ENCODE data around the gene AKR7A2.
A peak's percentile ranks its signal among the peaks of the same experiment; 100 is the strongest.
"Not testable (repeated sequence)": the region's sequence is repeated elsewhere in the genome, so short reads cannot be mapped to it uniquely, and the experiment has no call there.

AKR7A2 gene

DNA sequence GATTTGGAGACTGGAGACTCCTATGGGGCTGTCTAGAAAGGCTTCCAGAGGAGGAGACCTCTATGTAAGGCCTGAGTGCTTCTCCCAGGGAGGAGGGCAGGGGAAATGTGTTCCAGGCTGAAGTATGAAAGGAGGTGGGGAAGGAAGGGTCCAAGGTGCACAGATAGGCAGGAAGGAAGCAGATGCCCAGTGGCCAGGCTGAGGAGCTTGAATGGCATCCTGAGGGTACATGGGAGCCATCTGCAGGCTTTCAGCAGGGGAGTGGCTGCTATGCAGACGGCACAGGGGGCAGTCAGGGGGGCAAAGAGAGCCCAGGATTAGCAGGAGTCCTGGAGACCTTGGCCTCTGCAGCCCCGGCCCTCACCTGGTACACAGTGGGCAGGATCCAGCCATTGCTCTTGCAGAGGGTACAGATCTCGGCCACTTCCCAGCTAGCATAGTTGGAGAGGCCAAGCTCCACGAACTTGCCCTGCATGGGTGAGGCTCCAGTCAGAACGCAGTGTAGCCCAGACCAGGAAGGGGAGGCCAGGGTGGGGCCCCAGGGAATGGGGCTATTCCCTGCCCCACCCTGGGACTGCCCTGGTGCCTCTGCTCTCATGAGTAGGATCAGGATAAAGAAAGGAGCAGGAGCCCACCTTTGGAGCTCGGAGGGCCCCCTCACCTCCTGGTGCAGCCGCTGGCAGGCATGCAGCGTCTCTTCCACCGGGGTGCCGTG is 4.0 kb downstream of the AKR7A2 start:
- no peak overlapping the region for H3K4me3 ChIP-seq (ENCODE audit: low read depth, low read length)

DNA sequence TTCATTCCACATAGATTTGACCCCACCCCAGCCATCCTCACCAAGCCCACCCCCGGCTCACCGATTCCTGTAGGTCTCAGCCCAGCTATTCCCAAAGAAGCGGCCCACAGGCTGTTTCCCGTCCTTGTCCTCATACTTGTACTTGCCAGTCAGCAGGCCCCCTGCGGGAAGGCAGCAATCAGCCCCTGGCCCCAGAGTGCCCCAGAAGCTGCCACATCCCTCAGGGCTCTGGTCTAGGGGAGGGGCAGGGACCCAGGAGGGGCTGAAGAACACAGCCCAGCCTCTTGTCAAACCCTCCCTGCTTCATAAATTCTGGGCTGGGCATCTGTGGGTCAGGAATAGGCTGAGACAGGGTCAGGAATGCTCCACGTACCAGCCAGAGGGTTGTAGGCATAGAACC is 5.0 kb downstream of the AKR7A2 start:
- H3K4me3 ChIP-seq (ENCODE audit: low read depth, low read length) = no peak overlapping the region

DNA sequence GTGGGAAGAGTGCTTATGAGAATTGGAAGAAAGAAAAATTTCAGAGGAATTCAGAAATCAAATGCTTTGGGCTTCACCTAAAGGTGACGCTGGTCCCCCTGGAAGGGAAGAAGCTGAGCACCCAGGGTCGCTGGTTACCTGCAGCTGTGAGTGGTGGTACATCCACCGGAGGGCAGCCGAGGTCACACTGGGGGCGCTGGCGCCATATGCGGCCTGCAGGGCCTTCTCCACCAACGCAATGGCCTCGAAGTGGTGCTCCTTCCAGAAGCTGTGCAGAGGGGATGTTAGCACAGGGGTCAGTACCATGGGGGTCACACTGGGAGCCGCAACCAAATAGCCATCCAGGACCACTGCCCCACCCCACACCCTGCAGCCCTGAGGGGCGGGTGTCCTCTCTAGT is 6.1 kb downstream of the AKR7A2 start:
- no peak overlapping the region for H3K4me3 ChIP-seq (ENCODE audit: low read depth, low read length)

DNA sequence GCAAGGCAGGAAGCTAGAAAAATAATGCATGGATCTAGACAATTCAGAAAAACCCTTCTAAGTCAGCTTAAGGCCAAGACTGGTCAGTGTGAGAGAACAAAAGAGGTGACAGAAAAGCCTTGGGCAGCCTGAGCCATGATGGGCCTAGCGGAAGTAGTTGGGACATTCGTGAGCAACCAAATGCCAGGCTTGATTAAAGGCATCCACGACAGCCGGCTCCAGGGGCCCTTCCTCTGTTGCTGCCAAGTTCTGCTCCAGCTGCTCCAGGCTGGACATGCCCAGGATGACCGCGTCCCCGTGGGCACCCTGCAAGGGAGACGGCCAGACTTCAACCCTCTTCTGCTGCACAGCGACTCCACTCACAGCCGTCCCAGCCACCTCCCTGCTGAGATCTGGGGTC is 7.9 kb downstream of the AKR7A2 start:
- H3K4me3 ChIP-seq (ENCODE audit: low read depth, low read length) = not testable (repeated sequence)

DNA sequence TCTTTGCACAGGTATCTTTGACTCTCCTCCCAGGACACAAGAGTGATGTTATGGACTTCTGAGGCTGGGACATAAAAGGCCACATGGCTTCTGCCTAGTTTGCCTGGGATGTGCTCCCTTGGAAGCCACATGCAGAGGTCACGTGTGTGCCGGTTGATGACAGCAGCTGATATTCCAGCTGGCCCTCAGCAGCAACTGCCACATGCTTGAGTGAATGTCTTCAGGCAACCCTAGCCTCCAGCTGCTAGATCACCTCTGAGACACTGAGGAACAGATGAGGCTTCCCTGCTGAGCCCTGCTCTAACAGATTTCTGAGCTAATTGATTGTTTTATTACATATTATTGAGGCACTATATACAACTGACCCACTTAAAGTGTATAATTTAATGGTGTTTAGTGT is 11.7 kb downstream of the AKR7A2 start:
- H3K4me3 ChIP-seq (ENCODE audit: low read depth, low read length) = no peak overlapping the region

DNA sequence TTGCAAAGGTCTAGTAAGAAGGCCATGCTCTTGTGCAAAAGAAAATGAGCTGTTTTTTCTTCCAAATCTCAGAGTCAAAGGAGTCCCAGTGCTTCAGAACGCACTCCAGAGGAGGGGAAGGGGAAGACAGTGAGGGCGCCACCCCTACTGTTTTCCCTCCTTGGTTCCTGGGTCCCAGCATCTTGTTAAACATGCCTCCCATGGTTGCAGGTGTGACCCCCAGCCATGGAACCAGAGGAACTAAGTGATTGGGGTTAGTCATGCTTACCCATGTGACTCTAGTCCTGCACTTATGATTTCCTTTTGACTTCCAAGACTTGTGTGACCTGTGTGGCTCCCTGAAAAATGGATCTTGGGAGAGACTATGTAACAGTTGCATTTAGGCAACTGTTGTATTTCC is 17.3 kb downstream of the AKR7A2 start:
- H3K4me3 ChIP-seq (ENCODE audit: low read depth, low read length) = no peak overlapping the region

DNA sequence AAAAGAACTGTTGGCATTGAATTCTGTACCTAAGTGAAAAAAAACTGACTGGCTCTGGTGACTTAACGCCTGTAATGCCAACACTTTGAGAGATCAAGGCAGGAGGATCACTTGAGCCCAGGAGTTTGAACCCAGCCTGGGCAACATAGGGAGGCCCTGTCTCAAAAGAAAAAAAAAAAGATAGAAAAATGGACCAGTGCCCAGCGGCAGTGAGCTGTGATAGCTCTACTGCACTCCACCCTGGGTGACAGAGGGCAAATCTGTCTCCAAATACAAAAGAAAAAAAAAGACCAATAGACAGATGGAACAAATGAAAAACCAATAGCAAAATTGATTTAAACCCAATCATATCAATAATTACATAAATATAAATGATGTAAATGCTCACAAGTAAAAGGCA is 22.7 kb downstream of the AKR7A2 start:
- peak overlapping the region; percentile 2 for H3K4me3 ChIP-seq (ENCODE audit: low read depth, low read length)

DNA sequence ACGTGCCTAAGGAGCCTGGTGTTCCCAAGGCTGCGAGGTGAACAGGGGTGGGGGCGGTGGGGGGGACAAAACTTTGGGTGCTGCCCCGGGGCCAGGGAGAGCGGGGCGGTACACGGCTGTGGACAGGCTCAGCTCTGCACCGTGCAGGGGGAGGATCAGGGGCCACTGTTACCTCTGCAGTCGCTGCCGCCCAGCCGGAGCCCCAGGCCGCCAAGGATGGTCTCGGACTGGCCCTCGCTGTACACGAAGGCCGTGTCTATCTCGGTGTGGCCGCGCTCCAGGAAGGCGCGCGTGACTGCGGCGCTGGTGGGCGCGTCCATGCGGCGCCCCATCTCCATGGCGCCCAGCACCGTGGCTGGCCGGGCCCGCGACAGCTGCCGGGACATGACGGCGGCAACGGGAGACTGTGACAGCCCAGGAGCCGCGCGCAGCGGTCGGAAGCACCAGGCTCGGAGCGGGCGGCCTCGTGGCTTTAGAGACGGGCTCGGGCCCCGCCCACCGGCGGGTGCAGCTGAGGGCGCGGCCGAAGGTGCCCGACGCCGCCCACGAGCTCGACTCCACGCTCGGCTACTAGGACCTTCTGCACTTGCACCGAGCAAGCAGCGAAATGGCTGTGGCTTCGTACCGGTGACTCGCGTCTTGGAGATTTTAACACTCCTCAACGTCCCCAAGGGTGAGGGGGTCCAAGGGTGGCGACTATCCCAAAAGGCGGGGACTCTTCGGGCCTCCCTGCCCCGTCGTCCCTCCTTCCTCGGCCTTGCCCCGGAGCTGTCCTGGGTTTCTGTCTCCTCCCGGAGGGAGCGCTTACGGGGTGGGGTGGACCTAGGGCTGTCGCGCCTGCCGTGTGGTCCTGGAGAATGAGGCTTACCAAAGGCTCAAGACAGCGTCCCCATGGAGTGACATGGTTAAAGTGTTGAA is 23.4 kb downstream of the AKR7A2 start, which contains the start of gene AKR7A3:
TSS of gene AKR7A3 (minus strand) at position 447 of the 918 bp plus-strand sequence. CDS start at position 386, 61 bp downstream.
- H3K4me3 ChIP-seq (ENCODE audit: low read depth, low read length) = peak within 1 kb of the TSS; percentile 27

DNA sequence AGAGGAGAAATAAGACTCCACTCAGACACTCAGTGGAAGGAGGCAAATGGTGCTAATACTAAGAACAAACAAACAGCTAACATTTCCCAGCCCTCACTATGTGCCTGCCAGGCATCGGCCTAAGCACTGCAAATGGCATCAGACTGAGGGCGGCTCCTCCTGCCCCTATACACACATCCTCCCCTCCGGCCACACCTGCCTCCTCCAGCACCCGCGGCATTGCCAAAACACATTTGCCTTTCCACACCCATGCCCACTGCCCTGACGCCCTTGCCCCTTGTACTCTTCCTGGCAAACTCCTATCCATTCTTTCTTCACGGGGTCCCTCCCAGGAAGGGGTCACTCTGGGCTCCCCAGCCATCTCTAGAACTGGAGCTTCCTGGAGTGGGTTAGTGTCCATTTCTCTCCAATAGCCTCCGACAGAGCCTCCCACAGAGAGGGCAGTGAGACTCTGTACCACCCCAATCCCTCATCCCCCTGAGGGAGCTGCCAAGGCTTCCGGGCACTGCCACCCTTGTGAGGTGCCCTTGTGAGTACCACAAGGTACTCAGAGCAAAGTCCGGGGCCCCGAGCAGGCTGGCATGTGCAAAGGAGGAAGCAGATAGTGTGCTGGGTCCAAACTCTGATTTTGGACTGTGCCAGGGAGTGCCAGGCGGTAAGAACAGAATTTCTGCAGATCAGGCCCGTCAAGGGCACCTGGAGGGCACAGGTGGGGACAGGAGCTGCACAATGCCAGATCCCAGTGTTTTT is 24.3 kb downstream of the AKR7A2 start:
- H3K4me3 ChIP-seq (ENCODE audit: low read depth, low read length) = no peak overlapping the region

DNA sequence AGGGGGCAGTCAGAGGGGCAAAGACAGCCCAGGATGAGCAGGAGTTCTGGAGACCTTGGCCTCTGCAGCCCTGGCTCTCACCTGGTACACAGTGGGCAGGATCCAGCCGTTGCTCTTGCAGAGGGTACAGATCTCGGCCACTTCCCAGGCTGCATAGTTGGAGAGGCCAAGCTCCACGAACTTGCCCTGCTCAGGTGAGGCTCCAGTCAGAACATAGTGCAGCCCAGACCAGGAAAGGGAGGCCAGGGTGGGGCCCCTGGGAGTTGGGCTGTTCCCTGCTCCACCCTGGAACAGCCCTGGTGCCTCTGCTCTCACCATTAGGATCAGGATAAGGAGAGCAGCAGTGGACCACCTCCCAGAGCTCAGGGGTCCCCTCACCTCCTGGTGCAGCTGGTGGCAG is 26.1 kb downstream of the AKR7A2 start:
- not testable (repeated sequence) for H3K4me3 ChIP-seq (ENCODE audit: low read depth, low read length)

DNA sequence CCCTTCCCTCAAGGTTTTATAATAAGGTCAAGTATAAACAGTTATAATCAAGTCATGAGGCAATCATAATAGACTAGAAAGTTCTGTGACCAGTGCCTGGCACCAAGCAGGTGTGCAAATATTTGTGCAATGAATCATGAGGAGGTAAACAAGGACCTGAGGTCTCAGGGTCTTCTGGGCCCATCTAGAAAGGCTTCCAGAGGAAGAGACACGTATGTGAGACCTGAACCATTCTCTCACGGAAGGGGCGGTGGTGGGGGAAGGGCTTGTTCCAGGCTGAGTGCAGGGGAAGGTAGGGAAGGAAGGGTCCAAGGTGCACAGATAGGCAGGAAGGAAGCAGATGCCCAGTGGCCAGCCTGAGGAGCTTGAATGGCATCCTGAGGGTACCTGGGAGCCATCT is 26.6 kb downstream of the AKR7A2 start:
- not testable (repeated sequence) for H3K4me3 ChIP-seq (ENCODE audit: low read depth, low read length)

DNA sequence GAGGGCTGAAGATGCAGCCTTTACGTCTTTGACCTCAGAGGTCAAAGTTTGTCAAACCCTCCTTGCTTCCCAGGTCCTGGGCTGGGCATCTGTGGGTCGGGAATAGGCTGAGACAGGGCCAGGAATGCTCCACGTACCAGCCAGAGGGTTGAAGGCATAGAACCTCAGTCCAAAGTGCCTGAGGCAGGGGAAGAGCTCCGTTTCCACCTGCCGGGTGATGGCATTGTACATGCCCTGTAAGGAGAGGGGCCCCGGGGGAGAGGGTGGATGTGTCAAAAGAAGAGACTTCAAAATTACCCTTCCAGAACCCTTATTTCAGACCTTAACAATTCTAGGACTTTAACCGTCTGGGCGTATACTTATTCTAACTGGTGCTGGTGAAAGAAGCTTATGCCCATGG is 27.1 kb downstream of the AKR7A2 start:
- no peak overlapping the region for H3K4me3 ChIP-seq (ENCODE audit: low read depth, low read length)

DNA sequence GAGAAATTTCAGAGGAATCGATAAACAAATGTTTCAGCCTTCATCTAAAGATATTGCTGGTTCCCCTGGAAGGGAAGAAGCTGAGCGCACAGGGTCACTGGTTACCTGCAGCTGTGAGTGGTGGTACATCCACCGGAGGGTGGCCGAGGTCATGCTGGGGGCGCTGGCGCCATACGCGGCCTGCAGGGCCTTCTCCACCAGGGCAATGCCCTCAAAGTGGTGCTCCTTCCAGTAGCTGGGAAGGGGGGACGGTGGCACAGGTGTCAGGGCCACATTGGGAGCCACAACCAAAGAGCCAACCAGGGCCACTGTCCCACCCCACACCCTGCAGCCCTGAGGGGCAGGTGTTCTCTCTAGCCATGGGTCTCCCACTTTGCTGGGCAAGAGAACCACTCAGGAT is 28.1 kb downstream of the AKR7A2 start:
- H3K4me3 ChIP-seq (ENCODE audit: low read depth, low read length) = no peak overlapping the region

DNA sequence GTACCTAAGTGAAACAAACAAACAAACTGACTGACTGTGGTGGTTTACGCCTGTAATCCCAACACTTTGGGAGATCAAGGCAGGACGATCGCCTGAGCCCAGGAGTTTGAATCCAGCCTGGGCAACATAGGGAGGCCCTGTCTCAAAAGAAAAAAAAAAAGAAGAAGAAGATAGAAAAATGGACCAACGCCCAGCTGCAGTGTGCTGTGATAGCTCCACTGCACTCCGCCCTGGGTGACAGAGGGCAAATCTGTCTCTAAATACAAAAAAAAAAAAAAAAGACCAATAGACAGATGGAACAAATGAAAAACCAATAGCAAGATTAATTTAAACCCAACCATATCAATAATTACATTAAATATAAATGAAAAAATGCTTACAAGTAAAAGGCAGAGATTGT is 37.3 kb downstream of the AKR7A2 start:
- H3K4me3 ChIP-seq (ENCODE audit: low read depth, low read length) = no peak overlapping the region

DNA sequence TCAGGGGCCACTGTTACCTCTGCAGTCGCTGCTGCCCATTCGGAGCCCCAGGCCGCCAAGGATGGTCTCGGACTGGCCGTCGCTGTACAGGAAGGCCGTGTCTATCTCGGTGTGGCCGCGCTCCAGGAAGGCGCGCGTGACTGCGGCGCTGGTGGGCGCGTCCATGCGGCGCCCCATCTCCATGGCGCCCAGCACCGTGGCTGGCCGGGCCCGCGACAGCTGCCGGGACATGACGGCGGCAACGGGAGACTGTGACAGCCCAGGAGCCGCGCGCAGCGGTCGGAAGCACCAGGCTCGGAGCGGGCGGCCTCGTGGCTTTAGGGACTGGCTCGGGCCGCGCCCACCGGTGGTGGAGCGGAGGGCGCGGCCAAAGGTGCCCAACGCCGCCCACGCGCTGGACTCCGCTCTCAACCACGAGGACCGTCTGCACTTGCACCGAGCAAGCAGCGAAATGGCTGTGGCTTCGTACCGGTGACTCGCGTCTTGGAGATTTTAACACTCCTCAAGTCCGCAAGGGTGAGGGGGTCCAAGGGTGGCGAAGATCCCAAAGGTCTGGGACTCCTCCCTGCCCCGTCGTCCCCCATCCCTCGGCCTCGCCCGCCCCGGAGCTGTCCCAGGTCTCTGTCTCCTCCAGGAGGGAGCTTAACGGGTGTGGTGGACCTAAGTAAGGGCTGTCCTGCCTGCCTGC is 38.0 kb downstream of the AKR7A2 start:
- H3K4me3 ChIP-seq (ENCODE audit: low read depth, low read length) = not testable (repeated sequence)

DNA sequence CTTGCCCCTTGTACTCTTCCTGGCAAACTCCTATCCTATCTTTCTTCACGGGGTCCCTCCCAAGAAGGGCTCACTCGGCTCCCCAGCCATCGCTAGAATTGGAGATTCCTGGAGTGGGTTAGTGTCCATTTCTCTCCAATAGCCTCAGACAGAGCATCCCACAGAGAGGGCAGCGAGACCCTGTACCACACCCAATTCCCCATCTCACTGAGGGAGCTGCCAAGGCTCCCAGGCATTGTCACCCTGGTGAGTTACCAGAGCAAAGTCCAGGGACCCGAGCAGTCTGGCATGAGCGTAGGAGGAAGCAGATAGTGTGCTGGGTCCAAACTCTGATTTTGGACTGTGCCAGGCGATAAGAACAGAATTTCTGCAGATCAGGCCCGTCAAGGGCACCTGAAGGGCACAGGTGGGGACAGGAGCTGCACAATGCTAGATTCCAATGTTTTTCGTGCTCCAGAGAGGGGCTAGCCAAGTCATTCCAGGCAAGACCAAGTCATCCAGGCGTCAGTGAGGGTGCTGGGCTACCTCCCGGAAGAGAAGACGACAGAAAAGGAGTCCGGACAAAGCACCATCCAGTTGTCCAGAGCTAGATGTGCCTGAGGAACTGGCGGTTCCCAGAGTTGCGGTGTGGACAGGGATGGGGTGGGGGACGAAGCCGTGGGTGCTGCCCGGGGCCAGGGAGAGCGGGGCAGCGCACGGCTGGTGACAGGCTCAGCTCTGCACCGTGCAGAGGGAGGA is 38.7 kb downstream of the AKR7A2 start:
- no peak overlapping the region for H3K4me3 ChIP-seq (ENCODE audit: low read depth, low read length)

DNA sequence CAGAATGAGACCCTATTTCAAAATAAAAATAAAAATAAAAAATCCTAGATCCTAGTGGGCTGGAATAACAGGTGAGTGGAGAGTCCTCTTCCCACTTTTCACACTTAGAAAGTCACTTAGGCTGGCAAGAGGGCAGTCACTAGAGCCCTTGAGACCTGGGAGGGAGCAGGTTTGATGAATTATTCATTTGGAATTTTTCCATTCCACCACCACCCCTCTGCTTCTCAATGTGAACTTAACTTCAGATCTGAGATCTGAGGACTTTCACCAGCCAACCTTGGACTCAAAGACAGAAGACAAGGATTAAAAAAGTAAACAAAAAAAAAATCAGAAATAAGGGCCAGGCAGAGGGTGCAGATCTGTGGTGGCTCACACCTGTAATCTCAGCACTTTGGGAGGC is 39.9 kb downstream of the AKR7A2 start:
- H3K4me3 ChIP-seq (ENCODE audit: low read depth, low read length) = no peak overlapping the region

DNA sequence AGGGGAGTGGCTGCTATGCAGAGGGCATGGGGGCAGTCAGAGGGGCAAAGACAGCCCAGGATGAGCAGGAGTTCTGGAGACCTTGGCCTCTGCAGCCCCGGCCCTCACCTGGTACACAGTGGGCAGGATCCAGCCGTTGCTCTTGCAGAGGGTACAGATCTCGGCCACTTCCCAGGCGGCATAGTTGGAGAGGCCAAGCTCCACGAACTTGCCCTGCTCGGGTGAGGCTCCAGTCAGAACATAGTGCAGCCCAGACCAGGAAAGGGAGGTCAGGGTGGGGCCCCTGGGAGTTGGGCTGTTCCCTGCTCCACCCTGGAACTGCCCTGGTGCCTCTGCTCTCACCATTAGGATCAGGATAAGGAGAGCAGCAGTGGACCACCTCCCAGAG is 41.6 kb downstream of the AKR7A2 start:
- H3K4me3 ChIP-seq (ENCODE audit: low read depth, low read length) = not testable (repeated sequence)

DNA sequence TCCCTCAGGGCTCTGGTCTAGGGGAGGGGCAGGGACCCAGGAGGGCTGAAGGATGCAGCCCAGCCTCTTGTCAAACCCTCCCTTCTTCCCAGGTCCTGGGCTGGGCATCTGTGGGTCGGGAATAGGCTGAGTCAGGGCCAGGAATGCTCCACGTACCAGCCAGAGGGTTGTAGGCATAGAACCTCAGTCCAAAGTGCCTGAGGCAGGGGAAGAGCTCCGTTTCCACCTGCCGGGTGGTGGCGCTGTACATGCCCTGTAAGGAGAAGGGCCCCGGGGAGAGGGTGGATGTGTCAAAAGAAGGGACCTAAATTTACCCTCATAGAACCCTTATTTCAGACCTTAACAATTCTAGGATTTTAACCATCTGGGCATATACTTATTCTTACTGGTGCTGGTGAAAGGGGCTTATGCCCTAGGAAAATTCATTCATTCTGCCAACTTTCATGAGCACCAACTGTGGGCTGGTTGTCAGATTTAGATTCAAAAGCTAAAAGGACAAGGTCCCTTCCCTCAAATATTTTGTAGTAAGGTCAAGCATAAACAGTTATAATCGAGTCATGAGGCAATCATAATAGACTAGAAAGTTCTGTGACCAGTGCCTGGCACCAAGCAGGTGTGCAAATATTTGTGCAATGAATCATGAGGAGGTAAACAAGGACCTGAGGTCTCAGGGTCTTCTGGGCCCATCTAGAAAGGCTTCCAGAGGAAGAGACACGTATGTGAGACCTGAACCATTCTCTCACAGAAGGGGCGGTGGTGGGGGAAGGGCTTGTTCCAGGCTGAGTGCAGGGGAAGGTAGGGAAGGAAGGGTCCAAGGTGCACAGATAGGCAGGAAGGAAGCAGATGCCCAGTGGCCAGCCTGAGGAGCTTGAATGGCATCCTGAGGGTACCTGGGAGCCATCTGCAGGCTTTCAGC is 42.3 kb downstream of the AKR7A2 start:
- not testable (repeated sequence) for H3K4me3 ChIP-seq (ENCODE audit: low read depth, low read length)
